ENCODE data around the gene TMEM184B.

The TMEM184B gene

GRCh38 chr22:38175206-38176118, 97.3 kb downstream of the TMEM184B start:
- DNase-seq, result no peak

GRCh38 chr22:38174626-38175025, 98.2 kb downstream of the TMEM184B start:
- no peak for DNase-seq

GRCh38 chr22:38173641-38173906, 99.2 kb downstream of the TMEM184B start:
- no peak for DNase-seq

GRCh38 chr22:38172832-38173640, 99.8 kb downstream of the TMEM184B start:
- no peak for DNase-seq

GRCh38 chr22:38171927-38172831, 100.6 kb downstream of the TMEM184B start:
- DNase-seq, result no peak

GRCh38 chr22:38170469-38170868, 102.3 kb downstream of the TMEM184B start:
- DNase-seq, result no peak

Data from NCI-H524 treated with DMSO at 0.1 percent for 48 hours (cell line).